ENCODE measurements around the gene TIGD7.
A peak's percentile ranks its signal among the peaks of the same experiment; 100 is the strongest.

Gene TIGD7

GRCh38 chr16:3283543-3284447, 21.4 kb downstream of the TIGD7 start:
- Histone ChIP-seq H3K79me2 (ENCODE audit: insufficient read depth, low read length) (peaks cover 52% of the 10 kb centered on the region), H2AFZ (ENCODE audit: low read depth, low read length, severe bottlenecking) (no peak overlapping the region), H3K36me3 (ENCODE audit: low read length) (peaks cover 27% of the 10 kb centered on the region), H3K4me3 (ENCODE audit: insufficient read depth, low read length, poor library complexity, severe bottlenecking) (peak overlapping the region; percentile 83), H3K4me2 (ENCODE audit: low read depth, low read length, poor library complexity, severe bottlenecking) (peak overlapping the region; percentile 93), H3K9me2 (replicated peaks; ENCODE audit: insufficient read depth, low read length) (no peaks in the 10 kb centered on the region), H3K27me3 (ENCODE audit: low read length) (no peaks in the 10 kb centered on the region), H3K9ac (ENCODE audit: low read length) (peak overlapping the region; percentile 77), H3K9me3 (ENCODE audit: insufficient read depth, low read length) (no peaks in the 10 kb centered on the region; the same call in 1 of the 2 replicates), H4K20me1 (ENCODE audit: low read depth, low read length) (no peaks in the 10 kb centered on the region), H3F3A (ENCODE audit: insufficient read depth) (no peaks in the 10 kb centered on the region), H3K27ac (ENCODE audit: low read depth, low read length) (peak overlapping the region; percentile 49)
- TF ChIP-seq EZH2phosphoT487 (conservative IDR thresholded peaks at IDR 0.05; ENCODE audit: low read length) (no peak), CTCF (IDR thresholded peaks at IDR 0.05; ENCODE audit: insufficient read depth, low read length, poor library complexity, severe bottlenecking) (no peak)

- Histone ChIP-seq H3K79me2 (ENCODE audit: insufficient read depth, low read length) (peaks cover 45% of the 10 kb centered on the region), H3F3A (ENCODE audit: insufficient read depth) (no peaks in the 10 kb centered on the region), H2AFZ (ENCODE audit: low read depth, low read length, severe bottlenecking) (peak within 1 kb of the TSS; percentile 88), H3K9me2 (replicated peaks; ENCODE audit: insufficient read depth, low read length) (no peaks in the 10 kb centered on the region), H3K9me3 (ENCODE audit: insufficient read depth, low read length) (no peaks in the 10 kb centered on the region), H3K4me3 (ENCODE audit: insufficient read depth, low read length, poor library complexity, severe bottlenecking) (peak within 1 kb of the TSS; percentile 83), H3K4me2 (ENCODE audit: low read depth, low read length, poor library complexity, severe bottlenecking) (peak within 1 kb of the TSS; percentile 93), H4K20me1 (ENCODE audit: low read depth, low read length) (no peaks in the 10 kb centered on the region), H3K27me3 (ENCODE audit: low read length) (no peaks in the 10 kb centered on the region), H3K9ac (ENCODE audit: low read length) (peak within 1 kb of the TSS; percentile 77), H3K36me3 (ENCODE audit: low read length) (peaks cover 22% of the 10 kb centered on the region; the same call in 1 of the 2 replicates), H3K27ac (ENCODE audit: low read depth, low read length) (peak within 1 kb of the TSS; percentile 81)
- TF ChIP-seq CTCF (IDR thresholded peaks at IDR 0.05; ENCODE audit: insufficient read depth, low read length, poor library complexity, severe bottlenecking) (no peak), EZH2phosphoT487 (conservative IDR thresholded peaks at IDR 0.05; ENCODE audit: low read length) (no peak)
Measured at GRCh38 chr16:3282730-3283542, 22.3 kb downstream of the TIGD7 start, which contains the start of gene ZNF263. TSS of gene ZNF263 (plus strand) at chr16:3283491. CDS start at chr16:3283819, 328 bp downstream.

DNA sequence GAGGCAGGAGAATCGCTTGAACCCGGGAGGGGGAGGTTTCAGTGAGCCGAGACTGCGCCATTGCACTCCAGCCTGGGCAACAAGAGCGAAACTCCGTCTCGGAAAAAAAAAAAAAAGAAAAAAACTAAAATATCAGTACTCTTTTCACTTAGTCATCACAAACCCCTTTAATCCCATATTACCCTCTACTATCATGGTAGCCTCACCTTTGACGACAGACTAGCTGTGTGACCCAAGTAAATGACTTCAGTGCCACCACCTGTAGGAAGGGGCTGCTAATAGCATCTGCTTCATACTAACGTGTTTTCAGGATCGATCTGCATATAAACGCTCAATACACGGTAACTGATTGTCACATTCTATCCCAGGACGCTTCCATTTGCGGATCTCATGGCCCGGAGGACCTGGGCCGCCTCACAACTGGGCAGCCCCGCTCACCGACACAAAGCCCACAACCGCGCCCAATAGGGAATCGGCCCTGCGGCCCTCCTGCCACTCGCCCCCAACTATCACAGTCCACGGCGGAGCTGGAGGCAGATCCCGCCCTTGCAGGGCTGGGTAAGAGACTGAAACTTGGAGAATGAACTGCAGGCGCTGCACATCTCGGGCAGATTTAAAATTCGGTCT, 23.0 kb downstream of the TIGD7 start:
- peaks cover 17% of the 10 kb centered on the region; the same call in 1 of the 2 replicates for H3K36me3 ChIP-seq (ENCODE audit: low read length)
- peak overlapping the region; percentile 81 for H3K27ac ChIP-seq (ENCODE audit: low read depth, low read length)
- H3F3A ChIP-seq (ENCODE audit: insufficient read depth) = no peaks in the 10 kb centered on the region
- peak overlapping the region; percentile 77 for H3K9ac ChIP-seq (ENCODE audit: low read length)
- no peaks in the 10 kb centered on the region for H3K27me3 ChIP-seq (ENCODE audit: low read length)
- H3K4me2 ChIP-seq (ENCODE audit: low read depth, low read length, poor library complexity, severe bottlenecking) = peak overlapping the region; percentile 93
- peaks cover 39% of the 10 kb centered on the region for H3K79me2 ChIP-seq (ENCODE audit: insufficient read depth, low read length)
- H4K20me1 ChIP-seq (ENCODE audit: low read depth, low read length) = no peaks in the 10 kb centered on the region
- no peaks in the 10 kb centered on the region for H3K9me3 ChIP-seq (ENCODE audit: insufficient read depth, low read length)
- no peaks in the 10 kb centered on the region for H3K9me2 ChIP-seq (replicated peaks; ENCODE audit: insufficient read depth, low read length)
- no peak for TF ChIP-seq EZH2phosphoT487 (conservative IDR thresholded peaks at IDR 0.05; ENCODE audit: low read length)
- TF ChIP-seq CTCF (IDR thresholded peaks at IDR 0.05; ENCODE audit: insufficient read depth, low read length, poor library complexity, severe bottlenecking) = no peak
- H3K4me3 ChIP-seq (ENCODE audit: insufficient read depth, low read length, poor library complexity, severe bottlenecking) = peak overlapping the region; percentile 83
- H2AFZ ChIP-seq (ENCODE audit: low read depth, low read length, severe bottlenecking) = peak overlapping the region; percentile 88
